HG03460 (cell line): Measurements from ENCODE around the gene DYRK4.
"Not testable (repeated sequence)": the region's sequence is repeated elsewhere in the genome, so short reads cannot be mapped to it uniquely, and the experiment has no call there.

ENCODE experiments used
- ATAC-seq: cut with Tn5 transposase; IDR thresholded peaks from one replicate; pipeline ENCODE4 v1.9.1; 2021; ENCODE audit not compliant: unreplicated experiment

DYRK4 gene, protein sequence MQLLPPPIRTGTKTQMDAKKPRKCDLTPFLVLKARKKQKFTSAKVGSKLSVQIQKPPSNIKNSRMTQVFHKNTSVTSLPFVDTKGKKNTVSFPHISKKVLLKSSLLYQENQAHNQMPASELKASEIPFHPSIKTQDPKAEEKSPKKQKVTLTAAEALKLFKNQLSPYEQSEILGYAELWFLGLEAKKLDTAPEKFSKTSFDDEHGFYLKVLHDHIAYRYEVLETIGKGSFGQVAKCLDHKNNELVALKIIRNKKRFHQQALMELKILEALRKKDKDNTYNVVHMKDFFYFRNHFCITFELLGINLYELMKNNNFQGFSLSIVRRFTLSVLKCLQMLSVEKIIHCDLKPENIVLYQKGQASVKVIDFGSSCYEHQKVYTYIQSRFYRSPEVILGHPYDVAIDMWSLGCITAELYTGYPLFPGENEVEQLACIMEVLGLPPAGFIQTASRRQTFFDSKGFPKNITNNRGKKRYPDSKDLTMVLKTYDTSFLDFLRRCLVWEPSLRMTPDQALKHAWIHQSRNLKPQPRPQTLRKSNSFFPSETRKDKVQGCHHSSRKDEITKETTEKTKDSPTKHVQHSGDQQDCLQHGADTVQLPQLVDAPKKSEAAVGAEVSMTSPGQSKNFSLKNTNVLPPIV

DNA sequence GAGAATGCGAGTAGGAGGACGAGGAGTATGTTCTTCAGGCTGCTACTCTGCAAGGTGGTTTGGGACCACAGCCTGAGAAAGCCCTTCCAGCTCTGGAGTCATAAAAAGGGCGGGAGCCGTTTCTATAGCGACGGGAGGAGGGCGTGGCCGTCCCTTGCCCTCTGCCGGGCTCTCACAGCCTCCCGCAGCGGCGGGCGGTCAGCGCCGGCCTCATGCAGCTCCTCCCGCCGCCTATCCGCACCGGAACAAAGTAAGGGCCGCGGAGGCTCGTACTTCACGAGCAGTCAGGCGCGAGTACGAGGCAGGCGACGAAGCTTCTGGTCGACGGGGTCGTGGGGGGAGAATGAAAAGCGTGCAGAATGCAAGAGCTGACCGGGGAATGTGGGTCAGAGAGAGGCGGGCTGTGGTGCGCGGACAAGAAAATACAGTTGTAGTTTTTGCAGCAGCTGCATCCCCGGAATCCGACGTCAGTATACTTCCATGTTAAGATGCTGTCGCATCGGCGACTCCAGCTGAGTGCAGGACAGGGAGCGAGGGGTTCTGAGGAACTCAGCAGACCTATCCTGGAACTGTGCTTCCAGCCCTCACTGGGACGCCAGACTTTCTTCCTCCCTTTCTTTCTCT is at the start of gene DYRK4:
Gene DYRK4 (plus strand): TSS at position 175 of the 624 bp plus-strand sequence. CDS start 38 bp downstream, at position 213.
- no peak for ATAC-seq

DNA sequence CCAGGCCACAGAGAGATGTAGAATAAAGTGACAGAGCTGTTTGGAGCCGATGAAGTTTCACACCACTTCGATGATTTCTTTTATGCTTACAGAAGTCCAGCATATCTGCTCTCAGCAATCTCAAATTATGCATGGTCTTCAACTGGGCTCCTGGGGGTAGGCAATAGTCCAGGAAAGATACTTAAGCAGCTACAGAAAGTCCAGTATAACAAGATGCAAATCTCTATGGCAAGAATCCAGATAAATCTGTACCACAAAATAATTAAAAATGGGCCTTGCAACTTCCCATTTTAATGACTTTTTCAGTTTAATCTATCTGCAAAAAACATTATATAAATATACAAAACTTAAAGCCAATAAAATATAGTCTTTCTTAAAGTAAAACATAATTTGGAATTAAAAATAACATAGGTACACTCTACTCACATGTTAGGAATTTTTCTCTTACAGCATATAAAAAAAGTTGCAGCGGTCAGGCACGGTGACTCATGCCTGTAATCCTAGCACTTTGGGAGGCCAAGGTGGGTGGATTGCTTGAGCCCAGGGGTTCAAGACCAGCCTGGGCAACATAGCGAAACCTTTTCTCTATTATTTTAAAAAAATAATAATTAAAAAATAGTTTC is 43.8 kb upstream of the DYRK4 start:
- no peak for ATAC-seq

DNA sequence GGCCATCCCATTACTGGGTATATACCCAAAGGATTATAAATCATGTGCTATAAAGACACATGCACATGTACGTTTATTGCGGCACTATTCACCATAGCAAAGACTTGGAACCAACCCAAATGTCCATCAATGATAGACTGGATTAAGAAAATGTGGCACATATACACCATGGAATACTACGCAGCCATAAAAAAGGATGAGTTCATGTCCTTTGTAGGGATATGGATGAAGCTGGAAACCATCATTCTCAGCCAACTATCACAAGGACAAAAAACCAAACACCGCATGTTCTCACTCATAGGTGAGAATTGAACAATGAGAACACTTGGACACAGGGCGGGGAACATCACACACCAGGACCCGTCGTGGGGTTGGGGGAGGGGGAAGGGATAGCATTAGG is 38.6 kb upstream of the DYRK4 start:
- ATAC-seq = not testable (repeated sequence)

DNA sequence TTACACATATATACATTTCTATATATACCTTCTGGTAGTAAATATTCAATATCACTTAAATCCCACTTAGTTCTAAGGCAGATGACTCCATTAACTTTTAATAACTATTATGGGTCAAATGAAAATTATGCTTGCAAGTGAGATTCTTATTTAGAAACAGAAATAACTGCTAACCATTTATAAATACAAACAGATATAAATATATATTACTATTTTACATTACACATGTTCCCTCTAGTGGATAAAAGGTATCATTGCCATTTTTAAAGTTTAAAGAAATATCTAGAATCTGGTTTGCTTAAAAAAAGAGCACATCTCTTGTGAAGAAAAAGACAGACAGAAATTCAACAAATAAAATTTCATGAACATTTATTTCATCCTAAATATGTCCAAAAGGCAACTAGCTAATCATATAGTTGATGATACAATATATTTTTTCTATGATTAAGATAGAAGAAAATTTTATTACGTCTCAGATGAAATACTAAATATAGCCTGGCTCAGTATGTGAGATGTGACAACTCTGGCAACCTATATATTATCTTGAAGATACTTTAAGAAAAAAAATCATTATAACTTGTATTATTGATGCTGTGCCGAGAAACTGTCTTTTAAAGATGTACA is 35.0 kb upstream of the DYRK4 start:
- no peak for ATAC-seq

DNA sequence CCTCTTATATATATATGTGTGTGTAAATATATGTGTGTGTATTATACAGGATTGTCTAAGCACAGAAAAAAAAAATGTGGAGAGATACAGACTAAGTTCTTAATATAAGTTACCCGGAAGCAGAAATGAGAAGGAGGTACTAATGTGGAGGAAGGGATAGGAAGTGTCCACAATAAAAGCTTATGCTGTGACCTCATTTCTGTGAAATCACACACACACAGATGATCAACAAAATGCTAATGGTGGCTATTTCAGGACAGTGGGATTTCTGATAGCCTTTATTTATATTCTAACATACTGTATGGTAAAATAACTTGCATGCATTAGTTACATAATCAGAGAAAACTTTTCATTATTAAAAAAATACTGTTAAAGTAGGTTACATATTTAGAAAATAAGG is 31.8 kb upstream of the DYRK4 start:
- no peak for ATAC-seq

DNA sequence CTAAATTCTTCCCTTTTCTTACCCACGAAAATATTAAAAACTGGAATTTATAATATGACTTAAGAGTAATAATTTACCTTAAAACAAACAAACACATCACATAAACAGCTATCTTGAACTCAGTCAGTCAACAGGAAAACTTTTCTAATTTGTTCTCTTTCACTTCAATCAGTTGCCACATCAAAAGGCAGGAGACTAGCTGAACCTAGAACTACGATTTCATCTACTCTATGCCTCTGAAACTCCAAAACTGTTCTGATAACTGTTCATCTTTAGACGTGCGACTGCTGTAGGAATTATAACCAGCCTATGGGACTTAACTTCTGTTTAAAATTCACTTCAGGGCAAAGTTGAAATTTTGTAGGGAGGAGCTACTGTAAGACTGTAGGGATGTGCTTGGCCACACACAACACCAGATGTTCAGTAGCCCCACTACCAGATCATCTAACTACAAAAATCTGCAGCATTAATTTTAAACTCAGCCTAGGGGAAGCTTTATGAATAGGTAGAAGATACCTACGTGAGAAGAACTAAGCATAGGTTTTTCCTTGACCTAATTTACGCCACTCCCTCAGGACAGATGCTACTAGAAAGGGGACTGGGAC is 30.9 kb upstream of the DYRK4 start:
- no peak for ATAC-seq

DNA sequence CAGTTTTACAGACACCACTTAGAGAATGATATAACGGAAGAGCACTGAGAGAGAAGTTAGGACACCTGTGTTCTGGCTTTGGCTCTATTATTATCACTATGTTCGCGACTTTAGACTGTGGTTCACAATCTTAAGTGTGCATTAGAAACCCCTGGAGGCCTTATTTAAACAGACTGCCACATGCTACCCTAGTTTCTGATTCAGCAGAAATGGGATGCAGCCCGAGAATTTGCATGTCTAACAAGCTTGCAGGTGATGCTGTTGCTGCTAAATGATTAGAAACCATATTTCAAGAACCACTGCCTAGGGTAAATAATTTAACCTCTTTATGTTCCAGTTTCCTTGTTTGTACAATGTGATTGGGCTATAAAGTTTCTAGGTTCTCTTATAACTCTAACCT is 26.9 kb upstream of the DYRK4 start:
- ATAC-seq = no peak

DNA sequence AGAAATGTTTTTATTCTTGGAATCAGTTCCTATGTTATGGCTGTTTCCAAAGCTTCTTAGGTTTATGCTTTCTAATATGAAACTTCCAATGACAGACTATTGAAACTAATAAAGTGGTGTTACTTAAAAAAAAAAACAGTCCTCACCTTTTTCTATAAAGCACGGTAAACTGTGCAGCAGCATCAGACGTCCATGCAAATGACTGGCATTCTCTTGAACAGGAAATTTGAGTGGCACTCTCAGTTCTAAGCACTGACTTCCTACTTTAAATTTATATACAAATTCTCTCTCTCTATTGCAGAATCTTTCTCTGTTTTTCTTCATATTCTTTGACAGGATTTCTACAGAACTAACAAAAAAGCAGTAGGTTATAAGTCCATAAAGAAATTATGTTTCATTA is 26.1 kb upstream of the DYRK4 start:
- no peak for ATAC-seq

DNA sequence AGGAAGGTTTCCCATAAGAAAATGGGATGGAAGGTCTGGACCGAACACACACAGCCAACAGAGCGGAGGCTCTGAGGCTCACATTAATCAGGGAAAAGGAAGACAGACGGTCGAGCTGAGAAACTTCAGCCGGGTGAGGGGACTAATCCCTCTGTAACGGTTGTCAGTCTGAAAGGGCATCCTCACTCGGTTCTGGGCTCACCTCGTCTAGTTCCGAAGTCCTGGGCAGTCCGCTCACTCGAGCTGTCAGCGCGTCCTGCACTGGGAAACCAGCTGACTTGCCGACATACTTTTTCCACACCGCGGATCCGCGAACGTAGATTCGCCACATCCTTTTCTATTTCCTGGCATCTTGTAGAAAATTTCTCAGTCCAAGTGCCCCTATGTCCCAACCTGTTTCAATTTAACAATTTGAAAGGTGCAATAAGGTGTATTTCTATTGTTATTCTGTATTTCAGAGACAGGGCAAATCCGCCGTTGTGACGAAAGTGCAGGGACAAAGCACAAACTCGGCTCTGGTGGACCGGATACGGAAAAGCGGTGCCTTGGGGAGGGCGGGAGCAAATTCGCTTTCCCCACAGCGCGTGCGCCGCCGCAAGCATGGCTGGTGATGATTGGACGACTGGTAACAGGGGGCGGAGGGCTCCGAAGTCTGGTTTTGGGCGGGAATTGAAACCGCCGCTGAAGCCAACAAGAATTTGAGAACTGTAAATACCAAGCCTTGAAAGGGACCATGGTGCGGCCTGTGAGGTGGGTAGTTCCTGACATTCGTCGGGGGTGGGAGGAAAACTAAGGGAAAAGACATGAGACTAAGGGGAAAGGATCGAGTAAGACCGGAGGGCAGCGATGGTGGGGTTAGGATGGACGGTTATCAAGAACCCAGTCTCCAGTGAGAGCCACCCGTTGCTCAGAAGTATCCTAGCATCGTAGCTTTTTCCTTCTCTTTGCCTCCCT is 23.5 kb upstream of the DYRK4 start, which contains the start of gene RAD51AP1:
Gene RAD51AP1 (plus strand): TSS at position 684 of the 954 bp plus-strand sequence. CDS start 50 bp downstream, at position 734.
- peak; percentile 86 for ATAC-seq

DNA sequence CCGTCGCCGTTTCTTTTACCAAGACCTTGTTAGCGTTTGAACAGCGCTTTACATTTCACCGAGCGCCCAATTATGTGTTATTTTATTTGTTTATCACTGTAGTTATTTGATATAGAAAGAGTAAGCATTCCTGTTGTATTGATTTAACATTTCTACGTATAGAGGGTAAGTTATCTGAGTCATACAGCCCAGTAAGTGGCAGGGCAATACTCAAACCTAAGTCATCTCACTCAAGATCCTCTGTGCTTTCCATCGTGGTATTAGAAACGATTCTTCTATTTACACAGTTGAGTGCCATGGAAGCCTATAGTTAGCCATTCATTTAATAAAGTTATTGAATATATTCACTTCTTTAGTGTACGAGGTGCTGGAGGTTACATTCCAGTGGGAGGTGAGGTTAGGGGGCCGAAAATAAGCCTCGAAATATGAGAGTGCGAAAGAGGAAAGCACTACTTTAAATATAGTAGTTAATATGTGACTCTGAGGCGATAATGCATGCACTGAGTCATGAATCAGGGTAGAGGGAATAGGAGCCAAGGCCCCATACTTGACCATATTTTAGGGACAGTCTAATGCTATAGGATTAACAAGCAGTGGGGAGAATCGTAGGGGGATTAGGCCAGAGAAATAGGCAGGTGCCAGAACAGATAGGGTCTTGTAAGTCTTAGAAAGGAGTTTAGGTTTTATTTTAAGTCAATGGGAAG is 22.7 kb upstream of the DYRK4 start:
- no peak for ATAC-seq

DNA sequence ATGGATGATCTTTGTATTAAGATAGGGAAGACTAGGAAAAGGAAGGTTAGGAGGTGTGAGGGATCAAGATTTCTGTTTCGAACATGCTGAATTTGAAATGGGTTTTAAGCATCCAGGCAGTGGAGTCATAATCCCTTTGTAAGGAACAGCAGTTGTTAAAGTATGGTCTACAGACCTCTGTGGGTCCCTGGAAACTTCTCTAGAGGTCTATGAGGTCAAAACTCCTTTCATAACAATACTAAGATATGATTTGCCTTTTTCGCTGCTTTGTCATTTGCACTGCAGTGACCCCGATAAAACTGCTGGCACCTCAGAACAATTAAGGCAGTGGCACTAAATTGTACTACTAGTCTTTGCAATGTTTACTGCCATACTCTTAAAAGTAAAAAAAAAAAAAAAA is 21.8 kb upstream of the DYRK4 start:
- ATAC-seq = no peak

DNA sequence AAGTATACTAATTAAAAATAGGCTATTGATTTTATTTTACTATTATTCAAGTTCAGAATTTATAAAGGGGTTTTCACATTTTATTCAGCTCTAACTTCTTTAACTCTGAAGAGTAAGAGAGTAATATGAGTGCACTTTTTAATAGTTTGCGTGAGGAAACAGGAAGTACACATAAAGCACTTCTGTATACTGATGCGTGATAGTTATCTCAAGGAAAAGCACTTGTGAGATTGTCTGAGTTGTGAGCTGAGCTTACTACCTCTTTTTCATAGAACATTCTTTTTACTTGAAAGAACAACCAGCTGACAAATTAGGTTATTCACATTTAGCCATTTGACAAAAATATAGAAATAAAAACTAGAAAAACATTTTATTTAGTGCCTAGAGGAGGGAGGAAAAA is 21.4 kb upstream of the DYRK4 start:
- ATAC-seq = no peak

DNA sequence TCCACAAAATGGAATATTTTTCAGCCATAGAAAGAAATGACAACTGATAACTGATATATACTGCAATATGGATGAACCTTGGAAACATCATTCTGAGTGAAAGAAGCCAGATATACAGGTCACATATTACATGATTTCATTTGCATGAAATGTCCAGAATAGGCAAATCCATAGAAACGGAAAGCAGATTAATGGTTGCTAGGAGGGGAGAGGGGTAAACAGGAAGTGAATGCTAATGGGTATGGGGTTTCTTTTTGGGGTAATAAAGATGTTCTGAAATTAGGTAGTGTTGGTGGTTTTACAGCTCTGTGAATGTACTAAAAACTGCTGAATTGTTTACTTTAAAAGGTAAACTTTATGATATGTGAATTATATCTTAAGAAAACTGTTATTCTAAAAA is 16.8 kb upstream of the DYRK4 start:
- ATAC-seq = no peak

DNA sequence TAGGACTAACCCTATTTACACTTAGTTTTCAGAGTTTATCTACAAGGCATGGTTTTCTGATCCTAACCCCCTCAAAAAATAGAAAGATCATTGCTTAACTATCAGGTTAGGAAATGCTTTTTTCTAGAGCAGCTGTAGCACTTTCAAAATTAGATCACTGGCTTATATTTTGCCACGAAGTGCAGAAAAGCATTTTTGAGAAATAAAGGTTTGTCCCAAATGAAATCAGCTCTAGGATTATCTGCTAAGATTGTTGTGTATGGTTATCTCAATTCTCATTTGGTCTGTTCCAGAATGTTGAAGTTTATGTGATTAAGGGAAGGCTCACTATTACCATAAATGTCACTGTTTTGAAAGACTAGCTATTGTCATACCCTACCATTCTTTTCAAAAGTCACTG is 9.8 kb upstream of the DYRK4 start:
- ATAC-seq = no peak

DNA sequence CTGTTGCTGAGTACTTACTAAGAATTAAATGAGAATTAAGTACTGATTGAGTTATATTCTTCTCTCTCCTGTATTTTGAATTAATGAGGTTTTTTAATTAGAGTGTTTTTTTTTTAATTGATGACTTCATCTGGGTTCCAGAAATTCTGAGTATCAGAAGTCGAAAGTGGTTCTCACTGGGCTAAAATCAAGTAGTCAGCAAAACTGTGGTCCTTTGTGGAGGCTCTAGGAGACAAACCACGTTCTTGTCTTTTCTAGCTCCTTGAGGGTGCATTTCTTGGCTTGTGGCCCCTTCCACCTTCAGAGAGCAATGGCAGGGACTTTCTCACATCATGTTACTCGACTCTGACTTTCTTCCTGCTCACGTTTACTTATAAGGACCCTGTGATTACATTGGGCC is 8.1 kb upstream of the DYRK4 start:
- no peak for ATAC-seq

DNA sequence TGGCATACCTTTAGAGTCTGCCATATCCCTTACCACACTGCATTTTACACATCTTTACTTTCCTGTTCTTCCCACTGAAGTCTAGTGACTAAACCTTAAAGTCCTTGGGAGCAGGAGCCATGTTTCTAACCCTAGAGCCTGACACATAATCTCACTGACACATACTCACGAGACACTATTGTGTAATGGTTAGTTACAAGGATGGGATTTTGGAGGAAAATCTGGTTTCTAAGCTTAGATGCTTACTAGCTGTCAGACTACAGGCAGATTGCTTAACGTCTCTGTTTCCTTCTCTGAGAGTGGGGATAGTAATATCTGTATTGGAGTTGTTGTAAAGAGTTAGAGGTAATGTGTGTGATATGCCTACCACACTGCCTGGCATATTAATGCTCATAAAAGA is 6.2 kb upstream of the DYRK4 start:
- ATAC-seq = no peak

DNA sequence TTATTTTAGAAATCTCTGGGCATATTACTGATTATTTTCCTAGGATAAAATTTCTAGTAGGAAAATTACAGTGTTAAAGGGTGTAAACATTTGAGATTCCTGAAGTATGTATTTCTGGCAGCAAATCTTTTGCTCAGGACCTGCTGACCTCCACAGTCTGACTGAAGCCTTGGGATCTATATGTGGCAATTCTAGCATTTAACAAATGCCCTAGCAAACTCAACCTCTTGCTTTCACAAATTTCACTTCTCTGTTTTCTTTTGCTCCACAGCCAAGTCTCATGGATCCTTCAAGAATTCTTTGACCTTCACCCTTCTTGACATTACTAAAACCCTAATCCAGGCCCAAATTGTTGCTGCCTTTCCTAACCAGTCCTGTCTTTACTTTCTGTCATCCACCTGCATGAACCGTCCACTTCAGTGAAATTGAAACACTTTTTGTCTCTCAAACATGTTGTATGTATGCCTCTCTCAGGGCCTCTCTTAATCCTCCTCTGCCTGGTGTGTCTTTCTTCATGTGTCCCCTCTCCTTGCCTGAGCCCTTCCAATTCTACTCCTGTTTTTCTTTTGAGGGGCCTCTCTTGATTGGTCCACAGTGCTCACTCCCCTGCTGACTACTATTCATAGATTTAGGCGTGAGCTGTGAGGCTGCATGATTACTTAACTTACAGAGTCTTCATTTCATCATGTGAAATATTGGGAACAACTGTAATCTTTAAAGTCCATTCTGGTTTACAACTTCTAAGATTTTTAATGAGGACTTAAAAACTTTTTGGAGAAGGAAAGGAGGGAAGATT is 5.1 kb upstream of the DYRK4 start:
- ATAC-seq = no peak

DNA sequence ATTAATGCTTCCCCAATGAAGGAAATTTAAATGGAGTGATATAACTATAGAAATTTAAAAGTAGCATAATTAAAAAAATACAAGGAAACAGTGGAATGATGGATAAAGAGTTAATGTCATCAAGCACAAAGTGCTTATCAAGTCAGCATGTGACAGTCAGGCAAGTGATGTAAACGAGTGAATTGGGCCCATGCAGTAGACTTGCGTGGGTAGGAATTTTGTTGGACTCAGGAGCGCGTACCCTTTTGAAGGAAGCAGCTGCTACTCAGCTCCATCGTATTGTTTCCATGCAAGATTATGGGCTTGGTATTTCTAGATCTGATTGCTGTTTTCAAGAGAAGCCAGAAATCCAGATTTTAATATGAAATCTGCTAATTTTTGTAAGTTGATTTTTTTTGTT is 4.4 kb upstream of the DYRK4 start:
- ATAC-seq = no peak
